Neutrophil (primary cell): ENCODE measurements around the gene PDE8B.

ENCODE experiments used
- H3K27ac ChIP-seq: fragments of 200-600 bp; sonication (generic); 2 replicates; pipeline ENCODE4 v1.5.1; 2016; ENCODE audit warnings: mild to moderate bottlenecking, moderate library complexity
- H3K27me3 ChIP-seq: fragments of 200-600 bp; sonication (generic); 2 replicates; pipeline ENCODE4 v1.6.0; 2016; ENCODE audit warnings: mild to moderate bottlenecking
- H3K36me3 ChIP-seq: fragments of 200-600 bp; sonication (generic); 2 replicates; pipeline ENCODE4 v1.5.1; 2017
- H3K4me1 ChIP-seq, 2 experiments: fragments of 200-600 bp in 1 of 2; sonication (generic) in 1 of 2; 1 replicate in 1 of 2; 2 replicates in 1 of 2; pipeline versions ENCODE4 v1.5.1 to v1.6.1; 2013 to 2016; ENCODE audit warnings: low read depth in 1 of 2, low read length in 1 of 2, mild to moderate bottlenecking in 1 of 2, moderate library complexity in 1 of 2; ENCODE audit not compliant: control insufficient read depth in 1 of 2, insufficient read depth in 1 of 2
- H3K4me3 ChIP-seq, 2 experiments: fragments of 200-600 bp in 1 of 2; sonication (generic) in 1 of 2; 1 replicate in 1 of 2; 2 replicates in 1 of 2; pipeline ENCODE4 v1.5.1; 2013 to 2016; ENCODE audit warnings: low read depth in 1 of 2, low read length in 1 of 2, mild to moderate bottlenecking in 1 of 2, moderate library complexity in 1 of 2
- H3K9me3 ChIP-seq: fragments of 200-600 bp; sonication (generic); 2 replicates; pipeline ENCODE4 v1.5.1; 2016
- TF ChIP-seq, protein P1 (sequence below): fragments of 200-600 bp; sonication (generic); IDR thresholded peaks from 2 replicates; pipeline ENCODE4 v1.5.1; 2016; ENCODE audit warnings: antibody characterized with exemption

PDE8B gene

DNA sequence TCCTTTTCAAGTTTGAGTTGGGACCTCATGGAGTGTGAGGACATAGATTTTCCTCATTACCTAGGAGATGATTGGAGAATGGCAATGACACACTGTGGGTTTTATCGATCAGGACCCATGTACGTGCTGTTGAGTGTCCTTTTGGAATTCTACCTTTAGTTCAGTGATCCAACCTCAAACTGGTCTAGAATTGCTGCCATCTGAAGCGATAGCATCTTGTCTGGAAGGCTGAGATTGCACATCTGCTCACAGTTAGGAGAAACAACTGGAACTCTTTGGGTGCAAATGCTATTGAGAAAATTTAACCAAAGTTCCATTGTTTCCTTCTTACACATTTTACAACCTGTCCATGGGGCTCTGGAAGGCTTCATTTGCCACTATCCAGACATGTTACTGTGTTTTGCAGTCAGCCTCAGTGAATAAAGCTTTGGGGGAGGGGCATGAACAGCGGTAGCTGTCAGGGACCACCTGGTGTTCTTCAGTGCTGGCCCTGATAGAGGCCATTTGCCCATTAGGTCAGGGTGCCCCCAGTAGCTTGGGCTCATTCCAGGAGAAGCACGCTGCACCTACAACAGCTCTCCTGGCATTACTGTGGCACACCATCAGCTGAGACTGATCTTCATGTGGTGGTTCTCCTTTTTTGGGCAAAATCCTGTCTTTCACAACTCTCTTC, 123.1 kb downstream of the PDE8B start:
- Histone ChIP-seq H3K4me3 (no peak overlapping the region), H3K27me3 (no peaks in the 10 kb centered on the region), H3K4me1 (no peaks in the 10 kb centered on the region), H3K36me3 (no peaks in the 10 kb centered on the region), H3K27ac (no peak overlapping the region), H3K9me3 (no peaks in the 10 kb centered on the region)
- TF ChIP-seq, protein P1, sequence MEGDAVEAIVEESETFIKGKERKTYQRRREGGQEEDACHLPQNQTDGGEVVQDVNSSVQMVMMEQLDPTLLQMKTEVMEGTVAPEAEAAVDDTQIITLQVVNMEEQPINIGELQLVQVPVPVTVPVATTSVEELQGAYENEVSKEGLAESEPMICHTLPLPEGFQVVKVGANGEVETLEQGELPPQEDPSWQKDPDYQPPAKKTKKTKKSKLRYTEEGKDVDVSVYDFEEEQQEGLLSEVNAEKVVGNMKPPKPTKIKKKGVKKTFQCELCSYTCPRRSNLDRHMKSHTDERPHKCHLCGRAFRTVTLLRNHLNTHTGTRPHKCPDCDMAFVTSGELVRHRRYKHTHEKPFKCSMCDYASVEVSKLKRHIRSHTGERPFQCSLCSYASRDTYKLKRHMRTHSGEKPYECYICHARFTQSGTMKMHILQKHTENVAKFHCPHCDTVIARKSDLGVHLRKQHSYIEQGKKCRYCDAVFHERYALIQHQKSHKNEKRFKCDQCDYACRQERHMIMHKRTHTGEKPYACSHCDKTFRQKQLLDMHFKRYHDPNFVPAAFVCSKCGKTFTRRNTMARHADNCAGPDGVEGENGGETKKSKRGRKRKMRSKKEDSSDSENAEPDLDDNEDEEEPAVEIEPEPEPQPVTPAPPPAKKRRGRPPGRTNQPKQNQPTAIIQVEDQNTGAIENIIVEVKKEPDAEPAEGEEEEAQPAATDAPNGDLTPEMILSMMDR: no peak

DNA sequence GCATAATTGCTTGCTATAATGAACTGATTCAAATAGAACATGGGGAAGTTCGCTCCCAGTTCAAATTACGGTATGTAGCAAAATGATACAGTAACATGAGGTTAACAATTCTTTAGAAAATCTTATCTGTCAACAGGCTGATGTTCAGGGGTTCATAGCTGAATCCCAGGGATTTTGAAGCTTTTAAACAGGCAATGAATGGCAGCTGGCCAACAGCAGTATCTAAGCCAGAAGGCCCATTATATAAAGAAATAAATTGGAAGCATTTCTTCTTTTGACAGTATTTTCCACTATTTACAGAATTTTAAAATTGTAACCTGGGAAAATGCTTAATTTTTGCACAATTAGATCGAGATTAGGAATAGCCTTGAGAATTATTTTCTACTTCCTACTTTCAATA, 126.8 kb downstream of the PDE8B start:
- TF ChIP-seq, protein P1: no peak
- no peaks in the 10 kb centered on the region for H3K9me3 ChIP-seq
- no peak overlapping the region for H3K4me3 ChIP-seq
- H3K27ac ChIP-seq: no peak overlapping the region
- no peaks in the 10 kb centered on the region for H3K4me1 ChIP-seq
- no peaks in the 10 kb centered on the region for H3K36me3 ChIP-seq
- H3K27me3 ChIP-seq: no peaks in the 10 kb centered on the region

DNA sequence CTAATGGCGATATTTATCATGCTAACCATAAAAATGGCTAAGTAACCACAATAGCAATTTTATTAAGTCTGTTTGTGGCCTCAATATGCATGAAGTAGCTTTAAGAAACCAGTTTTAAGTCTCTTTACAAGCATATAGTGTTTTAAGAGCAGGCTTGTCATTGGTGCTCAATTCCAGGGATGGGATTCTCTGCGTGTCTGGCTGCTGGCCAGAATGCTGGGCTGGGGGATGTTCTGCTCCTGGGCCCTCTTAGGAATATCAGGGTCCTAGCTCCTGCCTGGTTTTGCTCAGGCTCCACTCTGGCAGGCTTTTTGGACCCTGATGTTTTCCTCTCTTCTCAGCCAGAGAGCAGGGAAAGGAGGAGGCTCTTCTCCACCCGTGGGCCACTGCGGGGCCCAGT, 127.2 kb downstream of the PDE8B start:
- TF ChIP-seq, protein P1: no peak
- no peaks in the 10 kb centered on the region for H3K9me3 ChIP-seq
- H3K36me3 ChIP-seq: no peaks in the 10 kb centered on the region
- no peaks in the 10 kb centered on the region for H3K27me3 ChIP-seq
- H3K4me1 ChIP-seq: no peaks in the 10 kb centered on the region
- H3K27ac ChIP-seq: no peak overlapping the region
- no peak overlapping the region for H3K4me3 ChIP-seq

GRCh38 chr5:77339337-77339890, 128.9 kb downstream of the PDE8B start:
- H3K27me3 ChIP-seq: no peaks in the 10 kb centered on the region
- TF ChIP-seq, protein P1: no peak
- H3K27ac ChIP-seq: no peak overlapping the region

DNA sequence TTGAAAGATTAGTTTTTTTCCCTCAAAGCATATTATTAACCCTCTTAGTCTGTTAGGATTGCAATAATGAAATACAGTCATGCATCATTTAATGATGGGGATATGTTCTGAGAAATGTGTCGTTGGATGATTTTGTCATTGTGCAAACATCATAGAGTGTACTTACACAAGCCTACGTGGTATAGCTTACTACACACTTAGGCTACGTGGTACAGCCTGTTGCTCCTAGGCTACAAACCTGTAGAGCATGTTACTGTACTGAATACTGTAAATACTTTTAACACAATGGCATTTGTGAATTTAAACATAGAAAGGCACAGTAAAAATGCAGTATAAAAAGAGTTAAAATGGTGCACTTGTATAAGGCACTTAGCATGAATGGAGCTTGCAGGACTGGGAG, 132.7 kb downstream of the PDE8B start:
- no peak overlapping the region for H3K27ac ChIP-seq
- TF ChIP-seq, protein P1: no peak

More at GRCh38 chr5:77339337-77339890, 128.9 kb downstream of the PDE8B start:
- H3K36me3 ChIP-seq: no peaks in the 10 kb centered on the region
- no peak overlapping the region for H3K4me3 ChIP-seq
- no peaks in the 10 kb centered on the region for H3K9me3 ChIP-seq
- no peaks in the 10 kb centered on the region for H3K4me1 ChIP-seq

More for the DNA sequence above, 132.7 kb downstream of the PDE8B start:
- no peaks in the 10 kb centered on the region for H3K9me3 ChIP-seq
- H3K4me1 ChIP-seq: no peaks in the 10 kb centered on the region
- H3K27me3 ChIP-seq: no peaks in the 10 kb centered on the region
- no peaks in the 10 kb centered on the region for H3K36me3 ChIP-seq
- H3K4me3 ChIP-seq: no peak overlapping the region
